ENCODE data around the gene YEATS2. TPM values are rescaled to one million over a fixed set of nuclear protein-coding genes. Genes with fewer than 3 reads are reported as not detected.

YEATS2 gene
- 35.4 TPM for total RNA-seq
- 10 to 100 TPM; 25.8 to 34.8 (median 30.3) TPM for polyA plus RNA-seq (ENCODE audit: insufficient read depth in 1 of 8, insufficient read length in 8 of 8, low replicate concordance in 1 of 8)
- long read RNA-seq, donor 1, partial matches to known transcripts: 5 of 6 reads
- long read RNA-seq, donor 1, other reads (novel, unspliced or antisense): 0 of 6 reads
- long read RNA-seq, donor 2: 0 reads
- long read RNA-seq, donor 3, partial matches to known transcripts: 0 of 2 reads
- long read RNA-seq, donor 3, other reads (novel, unspliced or antisense): 0 of 2 reads
- long read RNA-seq, donor 4, partial matches to known transcripts: 0 of 1 reads
- long read RNA-seq, donor 4, other reads (novel, unspliced or antisense): 0 of 1 reads
- long read RNA-seq, donor 5, partial matches to known transcripts: 84 of 97 reads
- long read RNA-seq, donor 5, other reads (novel, unspliced or antisense): 10 of 97 reads
- long read RNA-seq, donor 6, full-length matches to known transcripts: 3 of 129 reads
- long read RNA-seq, donor 6, partial matches to known transcripts: 85 of 129 reads
- long read RNA-seq, donor 6, other reads (novel, unspliced or antisense): 41 of 129 reads
- long read RNA-seq, donor 7: 0 reads
- long read RNA-seq, donor 8, partial matches to known transcripts: 0 of 1 reads
- long read RNA-seq, donor 8, other reads (novel, unspliced or antisense): 0 of 1 reads
- long read RNA-seq, donor 9, partial matches to known transcripts: 15 of 28 reads
- long read RNA-seq, donor 9, other reads (novel, unspliced or antisense): 12 of 28 reads
- long read RNA-seq, donor 10, partial matches to known transcripts: 5 of 5 reads
- long read RNA-seq, donor 10, other reads (novel, unspliced or antisense): 0 of 5 reads
- long read RNA-seq, donor 11, full-length matches to known transcripts: 1 of 23 reads
- long read RNA-seq, donor 11, partial matches to known transcripts: 22 of 23 reads
- long read RNA-seq, donor 11, other reads (novel, unspliced or antisense): 0 of 23 reads

DNA sequence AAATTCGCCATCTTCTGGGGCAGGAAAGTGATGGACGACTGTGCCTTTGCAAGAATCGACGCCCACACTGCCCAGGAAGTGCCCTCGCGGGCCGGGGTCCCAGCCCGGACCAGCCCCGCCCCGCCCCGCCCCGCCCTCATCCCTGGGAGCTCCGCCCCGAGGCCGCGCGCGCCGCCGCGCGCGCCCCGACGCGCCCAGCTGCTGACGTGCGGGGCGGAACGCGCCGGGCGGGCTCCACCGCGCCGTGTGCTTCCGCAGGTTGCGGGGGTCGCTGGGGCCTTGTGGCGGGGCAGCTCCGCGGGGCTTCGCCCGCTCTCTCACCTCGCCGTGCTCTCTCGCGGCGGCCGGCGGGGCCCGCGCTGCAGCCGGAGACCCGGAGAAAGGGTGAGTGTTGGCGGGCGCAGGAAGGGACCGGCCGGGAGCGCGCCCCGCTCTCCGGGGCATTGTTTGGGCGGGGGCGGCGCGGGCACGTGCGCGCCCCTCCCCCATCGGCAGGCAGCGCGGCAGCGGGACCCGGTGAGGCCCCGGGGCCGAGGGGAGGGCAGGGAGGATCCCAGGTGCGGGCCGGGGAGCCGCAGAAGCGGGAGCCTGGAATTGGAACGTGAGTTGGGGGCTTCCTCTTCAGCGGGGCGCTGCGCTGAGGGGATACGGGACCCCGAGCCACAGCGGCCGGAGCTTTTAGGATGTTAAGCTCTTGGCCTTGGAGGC is at the start of gene YEATS2:
TSS of gene YEATS2 (plus strand) at position 188 of the 708 bp plus-strand sequence. CDS start 17,366 bp downstream, outside the sequence.
- Histone ChIP-seq H3K4me1 (ENCODE audit: control insufficient read depth, insufficient read depth, low read length) (peaks cover 13% of the 10 kb centered on the region), H3K9me3 (replicated peaks; ENCODE audit: control insufficient read depth, low read depth, low read length) (no peaks in the 10 kb centered on the region), H3K36me3 (ENCODE audit: control insufficient read depth, insufficient read depth, low read length) (peaks cover 5% of the 10 kb centered on the region), H3K4me3 (ENCODE audit: low read length) (peak within 1 kb of the TSS; percentile 93), H3K27ac (ENCODE audit: low read length) (peak within 1 kb of the TSS; percentile 95), H3K27me3 (ENCODE audit: control insufficient read depth, insufficient read depth, low read length) (no peaks in the 10 kb centered on the region)
- under 1% methylated on average over 86 of the region's 89 CpGs for whole genome bisulfite sequencing (ENCODE audit: insufficient coverage)
- peak; percentile 87 for DNase-seq

- DNase-seq: no peak
- Histone ChIP-seq H3K4me3 (ENCODE audit: low read length) (no peak overlapping the region), H3K4me1 (ENCODE audit: control insufficient read depth, insufficient read depth, low read length) (no peaks in the 10 kb centered on the region), H3K27me3 (ENCODE audit: control insufficient read depth, insufficient read depth, low read length) (no peaks in the 10 kb centered on the region), H3K9me3 (replicated peaks; ENCODE audit: control insufficient read depth, low read depth, low read length) (peaks cover 41% of the 10 kb centered on the region), H3K36me3 (ENCODE audit: control insufficient read depth, insufficient read depth, low read length) (peaks cover 30% of the 10 kb centered on the region), H3K27ac (ENCODE audit: low read length) (no peak overlapping the region)
- WGBS (ENCODE audit: insufficient coverage): 100% methylated on average over 1 of the region's 4 CpGs
These were observed 47.0 kb upstream of the YEATS2 start for GRCh38 chr3:183650554-183650953.

GRCh38 chr3:183653209-183654064 is 44.2 kb upstream of the YEATS2 start:
- no peaks in the 10 kb centered on the region for H3K4me1 ChIP-seq (ENCODE audit: control insufficient read depth, insufficient read depth, low read length)
- peaks cover 36% of the 10 kb centered on the region for H3K36me3 ChIP-seq (ENCODE audit: control insufficient read depth, insufficient read depth, low read length)
- no peaks in the 10 kb centered on the region for H3K27me3 ChIP-seq (ENCODE audit: control insufficient read depth, insufficient read depth, low read length)
- peak; percentile 6 for DNase-seq
- peaks cover 44% of the 10 kb centered on the region for H3K9me3 ChIP-seq (replicated peaks; ENCODE audit: control insufficient read depth, low read depth, low read length)
- H3K4me3 ChIP-seq (ENCODE audit: low read length): no peak overlapping the region
- no peak overlapping the region for H3K27ac ChIP-seq (ENCODE audit: low read length)
- 67% methylated on average over 3 of the region's 6 CpGs for WGBS (ENCODE audit: insufficient coverage)

DNA sequence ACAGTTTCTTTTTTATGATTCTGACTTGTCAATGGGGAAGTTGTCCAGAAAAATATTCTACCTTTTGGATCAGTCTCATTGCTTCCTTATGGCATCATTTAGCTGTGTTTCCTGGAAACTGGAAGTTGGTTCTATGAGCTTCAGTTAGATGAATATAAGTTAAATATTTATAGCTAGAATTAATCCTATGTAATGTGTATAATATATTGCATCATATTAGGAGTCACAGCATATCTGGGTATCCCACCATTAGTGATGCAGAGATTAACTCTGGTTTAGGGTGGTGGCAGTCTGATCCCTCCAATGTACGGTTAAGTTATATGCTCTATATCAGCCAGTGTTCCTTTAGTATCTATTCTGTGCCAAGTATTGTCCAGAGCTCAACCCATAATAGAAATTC is 42.9 kb upstream of the YEATS2 start:
- no peak overlapping the region for H3K4me3 ChIP-seq (ENCODE audit: low read length)
- WGBS (ENCODE audit: insufficient coverage): no CpG with 5 or more reads among the region's 1 CpG
- H3K9me3 ChIP-seq (replicated peaks; ENCODE audit: control insufficient read depth, low read depth, low read length): peaks cover 44% of the 10 kb centered on the region
- H3K27me3 ChIP-seq (ENCODE audit: control insufficient read depth, insufficient read depth, low read length): no peaks in the 10 kb centered on the region
- H3K27ac ChIP-seq (ENCODE audit: low read length): no peak overlapping the region
- no peaks in the 10 kb centered on the region for H3K4me1 ChIP-seq (ENCODE audit: control insufficient read depth, insufficient read depth, low read length)
- peaks cover 40% of the 10 kb centered on the region for H3K36me3 ChIP-seq (ENCODE audit: control insufficient read depth, insufficient read depth, low read length)
- no peak for DNase-seq

DNA sequence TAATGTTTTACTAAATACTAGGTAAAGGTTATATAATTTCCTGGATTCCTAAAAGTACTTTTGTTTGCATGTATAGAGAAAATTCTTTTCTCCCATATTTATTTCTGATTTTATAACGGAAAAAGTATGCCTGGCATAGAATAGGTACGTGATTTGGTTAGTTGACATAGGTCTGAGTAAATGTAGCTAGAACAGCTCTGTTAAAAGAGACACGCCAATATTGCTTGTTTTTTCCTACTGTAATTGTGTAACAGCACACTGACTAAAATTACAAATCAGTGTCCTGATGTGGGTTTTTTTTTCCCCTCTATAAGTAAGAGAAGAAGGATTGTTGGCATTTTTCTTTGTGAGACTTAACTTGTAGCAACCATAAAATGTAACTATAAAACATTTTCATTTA is 35.5 kb upstream of the YEATS2 start:
- Histone ChIP-seq H3K4me1 (ENCODE audit: control insufficient read depth, insufficient read depth, low read length) (no peaks in the 10 kb centered on the region), H3K9me3 (replicated peaks; ENCODE audit: control insufficient read depth, low read depth, low read length) (no peaks in the 10 kb centered on the region), H3K27me3 (ENCODE audit: control insufficient read depth, insufficient read depth, low read length) (no peaks in the 10 kb centered on the region), H3K4me3 (ENCODE audit: low read length) (no peak overlapping the region), H3K27ac (ENCODE audit: low read length) (no peak overlapping the region), H3K36me3 (ENCODE audit: control insufficient read depth, insufficient read depth, low read length) (peaks cover 18% of the 10 kb centered on the region)
- WGBS (ENCODE audit: insufficient coverage): no CpG with 5 or more reads among the region's 3 CpGs
- peak; percentile 30 for DNase-seq

DNA sequence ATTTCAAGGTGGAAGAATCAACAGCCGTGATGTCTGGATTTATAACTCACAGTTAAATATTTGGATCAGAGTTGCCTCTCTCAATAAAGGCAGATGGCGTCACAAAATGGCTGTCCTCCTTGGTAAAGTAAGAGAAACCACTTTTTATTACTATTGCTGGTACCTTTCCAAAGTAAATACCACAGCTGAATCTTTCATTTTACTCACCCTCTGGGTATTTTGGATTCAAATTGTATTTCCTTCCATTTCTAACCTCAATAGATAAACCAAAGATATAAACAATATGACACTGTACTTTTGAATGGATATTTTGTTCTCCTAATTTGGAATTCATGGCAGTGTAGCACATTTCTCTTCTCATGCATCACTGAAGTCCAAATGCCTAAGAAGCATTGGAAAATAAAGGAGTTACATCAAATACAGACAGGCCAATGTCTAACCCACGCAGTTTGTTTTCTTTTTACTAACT is 32.6 kb upstream of the YEATS2 start:
- H3K27me3 ChIP-seq (ENCODE audit: control insufficient read depth, insufficient read depth, low read length): no peaks in the 10 kb centered on the region
- H3K4me1 ChIP-seq (ENCODE audit: control insufficient read depth, insufficient read depth, low read length): no peaks in the 10 kb centered on the region
- no peak overlapping the region for H3K4me3 ChIP-seq (ENCODE audit: low read length)
- H3K36me3 ChIP-seq (ENCODE audit: control insufficient read depth, insufficient read depth, low read length): peaks cover 28% of the 10 kb centered on the region
- H3K9me3 ChIP-seq (replicated peaks; ENCODE audit: control insufficient read depth, low read depth, low read length): no peaks in the 10 kb centered on the region
- no CpG with 5 or more reads among the region's 3 CpGs for WGBS (ENCODE audit: insufficient coverage)
- no peak for DNase-seq
- H3K27ac ChIP-seq (ENCODE audit: low read length): no peak overlapping the region

DNA sequence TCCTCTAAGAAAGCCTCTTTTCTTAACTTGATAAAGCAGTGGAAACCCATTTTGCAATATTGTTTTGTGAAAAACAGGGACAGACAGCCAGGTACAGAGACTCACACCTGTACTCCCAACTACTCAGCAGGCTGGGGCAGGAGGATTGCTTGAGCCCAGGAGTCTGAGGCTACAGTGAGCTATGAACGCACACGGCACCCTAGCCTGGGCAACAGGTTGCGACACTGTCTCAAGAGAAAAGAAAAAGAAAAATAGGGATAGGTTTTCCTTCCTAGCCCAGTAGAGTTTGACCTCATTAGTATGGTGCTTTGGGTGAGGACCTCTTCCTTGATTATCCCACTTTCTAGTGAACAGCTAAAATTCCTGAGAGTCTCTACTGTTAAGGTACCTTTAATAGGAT is 17.5 kb upstream of the YEATS2 start:
- no peaks in the 10 kb centered on the region for H3K4me1 ChIP-seq (ENCODE audit: control insufficient read depth, insufficient read depth, low read length)
- peaks cover 7% of the 10 kb centered on the region for H3K36me3 ChIP-seq (ENCODE audit: control insufficient read depth, insufficient read depth, low read length)
- no peaks in the 10 kb centered on the region for H3K27me3 ChIP-seq (ENCODE audit: control insufficient read depth, insufficient read depth, low read length)
- no peak overlapping the region for H3K4me3 ChIP-seq (ENCODE audit: low read length)
- H3K9me3 ChIP-seq (replicated peaks; ENCODE audit: control insufficient read depth, low read depth, low read length): no peaks in the 10 kb centered on the region
- WGBS (ENCODE audit: insufficient coverage): no CpG with 5 or more reads among the region's 3 CpGs
- H3K27ac ChIP-seq (ENCODE audit: low read length): no peak overlapping the region
- no peak for DNase-seq

- Histone ChIP-seq H3K9me3 (replicated peaks; ENCODE audit: control insufficient read depth, low read depth, low read length) (no peaks in the 10 kb centered on the region), H3K4me3 (ENCODE audit: low read length) (no peak overlapping the region), H3K4me1 (ENCODE audit: control insufficient read depth, insufficient read depth, low read length) (no peaks in the 10 kb centered on the region), H3K27me3 (ENCODE audit: control insufficient read depth, insufficient read depth, low read length) (no peaks in the 10 kb centered on the region), H3K36me3 (ENCODE audit: control insufficient read depth, insufficient read depth, low read length) (no peaks in the 10 kb centered on the region), H3K27ac (ENCODE audit: low read length) (no peak overlapping the region)
- no peak for DNase-seq
- WGBS (ENCODE audit: insufficient coverage): 89% methylated on average over 3 of the region's 6 CpGs
These were observed 9.9 kb upstream of the YEATS2 start for GRCh38 chr3:183687705-183688104.

DNA sequence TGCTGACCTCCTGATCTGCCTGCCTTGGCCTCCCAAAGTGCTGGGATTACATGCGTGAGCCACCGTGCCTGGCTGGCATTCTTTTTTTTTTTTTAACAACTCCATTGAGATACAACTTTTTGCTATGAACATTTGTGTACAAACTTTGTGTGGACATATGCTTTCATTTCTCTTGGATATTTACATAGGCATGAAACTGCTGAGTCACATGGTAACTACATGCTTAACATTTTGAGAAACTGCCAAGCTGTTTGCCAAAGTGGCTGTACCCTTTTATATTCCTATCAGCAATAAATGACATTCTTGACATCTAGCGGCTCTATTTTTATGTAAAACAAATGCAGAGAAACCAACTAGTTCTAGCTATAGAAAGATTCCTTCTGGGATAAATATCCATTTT is 8.7 kb upstream of the YEATS2 start:
- no peaks in the 10 kb centered on the region for H3K9me3 ChIP-seq (replicated peaks; ENCODE audit: control insufficient read depth, low read depth, low read length)
- no peaks in the 10 kb centered on the region for H3K4me1 ChIP-seq (ENCODE audit: control insufficient read depth, insufficient read depth, low read length)
- no peak for DNase-seq
- no peaks in the 10 kb centered on the region for H3K36me3 ChIP-seq (ENCODE audit: control insufficient read depth, insufficient read depth, low read length)
- no peak overlapping the region for H3K4me3 ChIP-seq (ENCODE audit: low read length)
- H3K27me3 ChIP-seq (ENCODE audit: control insufficient read depth, insufficient read depth, low read length): no peaks in the 10 kb centered on the region
- H3K27ac ChIP-seq (ENCODE audit: low read length): no peak overlapping the region
- WGBS (ENCODE audit: insufficient coverage): no CpG with 5 or more reads among the region's 3 CpGs

All from muscle of leg (tissue), 16 donors.